Occipital lobe (tissue), 2 donors: Measurements from ENCODE around the gene TMEM38B. TPM values are rescaled to one million over a fixed set of nuclear protein-coding genes. Genes with fewer than 3 reads are reported as not detected.

Experiments used
- DNase-seq: peaks from one replicate; lab custom pipeline; 2025; lab: John Stamatoyannopoulos, UW
- total RNA-seq: library from RNA; depleted of rRNA; stranded (reverse); fragments of >200 nt; gene quantifications from one replicate; pipeline ENCODE4 v1.2.3, GENCODE V29; 2014

Gene TMEM38B
- total RNA-seq = 22.1 TPM

DNA sequence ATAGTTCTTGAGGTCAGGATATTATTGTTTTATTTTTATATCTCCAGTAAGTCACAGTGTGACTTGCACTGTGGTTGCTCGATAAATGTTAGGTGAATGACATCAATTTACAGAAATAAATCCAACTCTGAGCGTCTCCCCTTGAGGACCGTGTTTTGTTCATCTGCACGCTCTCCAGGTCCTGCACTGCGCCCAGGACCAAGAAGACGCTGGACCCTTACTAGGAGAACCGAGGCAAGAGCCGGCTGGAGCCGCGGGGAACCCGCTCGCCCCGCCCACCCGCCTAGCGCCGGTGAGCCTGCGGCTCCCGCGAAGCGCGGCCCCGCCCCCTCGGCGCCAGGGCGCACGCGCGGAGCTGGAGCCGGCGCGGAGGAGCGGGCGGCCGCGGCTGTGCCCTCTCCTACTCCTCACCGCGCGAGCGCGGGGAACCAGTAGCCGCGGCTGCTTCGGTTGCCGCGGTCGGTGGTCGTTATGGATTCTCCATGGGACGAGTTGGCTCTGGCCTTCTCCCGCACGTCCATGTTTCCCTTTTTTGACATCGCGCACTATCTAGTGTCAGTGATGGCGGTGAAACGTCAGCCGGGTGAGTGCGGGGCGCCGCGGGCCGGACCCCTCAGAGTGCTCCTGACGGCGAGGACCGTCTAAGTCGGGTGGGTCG is at the start of gene TMEM38B:
TSS of gene TMEM38B (plus strand) at position 352 of the 658 bp plus-strand sequence. CDS start at position 472, 120 bp downstream.
- peak; percentile 47 for DNase-seq

- no peak for DNase-seq
Observed at GRCh38 chr9:105646879-105647594, 47.3 kb upstream of the TMEM38B start.

GRCh38 chr9:105647595-105648349 is 46.6 kb upstream of the TMEM38B start:
- DNase-seq = no peak

DNA sequence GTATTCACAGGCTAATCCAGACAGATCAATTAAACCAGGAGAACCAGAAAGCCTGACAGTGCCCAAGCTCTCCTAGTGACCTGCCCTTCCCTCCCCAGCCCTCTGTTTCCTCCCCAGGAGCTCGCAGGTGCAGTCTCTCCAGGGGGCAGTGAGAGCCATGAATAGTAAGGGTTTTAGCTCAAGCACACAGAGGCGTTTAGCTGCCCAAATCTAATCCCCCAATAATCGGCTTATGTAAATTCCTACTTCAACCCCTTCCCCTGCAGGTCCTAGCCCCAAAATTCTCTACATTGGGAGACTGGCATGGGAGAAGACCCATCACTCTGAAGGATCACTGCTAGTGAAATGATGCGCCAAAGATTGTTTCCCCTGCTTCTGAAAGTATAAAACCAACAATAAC is 42.5 kb upstream of the TMEM38B start:
- no peak for DNase-seq

DNA sequence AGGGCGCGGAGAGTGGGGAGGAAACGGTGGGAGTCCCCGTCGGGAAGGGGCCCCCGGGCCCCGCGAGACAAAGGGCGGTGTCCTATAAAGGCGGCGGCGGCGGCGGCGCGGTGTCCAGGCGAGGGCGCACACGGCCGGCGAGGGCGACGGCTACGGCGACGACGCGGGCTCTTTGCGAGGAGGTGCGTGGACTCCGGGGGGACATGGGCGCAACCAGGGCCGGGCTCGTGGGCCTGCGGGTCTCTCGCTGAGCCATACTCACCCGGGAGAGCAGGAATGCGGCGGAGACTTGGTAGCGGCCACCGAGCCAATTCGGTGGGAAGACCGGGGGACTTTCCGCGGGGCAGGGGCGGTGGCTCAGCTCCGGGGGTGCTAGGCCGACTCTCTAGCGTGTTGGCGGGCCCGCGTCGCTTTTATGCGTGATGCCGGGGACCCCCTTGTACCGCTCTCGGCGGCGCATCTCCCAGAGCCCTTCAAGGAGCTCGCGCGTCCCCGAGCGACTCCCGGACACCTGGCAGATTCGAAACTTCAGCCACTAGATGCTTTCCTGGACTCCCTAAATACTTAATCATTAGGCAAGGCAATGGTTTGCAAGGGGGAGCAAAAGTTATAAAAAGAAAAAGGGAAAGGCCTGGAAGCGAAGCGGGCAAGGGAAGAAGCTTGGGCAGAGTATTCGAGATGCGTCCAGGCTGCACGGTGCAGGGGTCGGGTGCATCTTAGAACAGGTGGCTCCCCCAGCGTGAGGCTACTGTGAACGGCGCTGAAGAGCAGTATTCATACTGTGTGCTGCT is 38.0 kb upstream of the TMEM38B start:
- DNase-seq = no peak

- no peak for DNase-seq
Observed at GRCh38 chr9:105658351-105658750, 36.0 kb upstream of the TMEM38B start.

DNA sequence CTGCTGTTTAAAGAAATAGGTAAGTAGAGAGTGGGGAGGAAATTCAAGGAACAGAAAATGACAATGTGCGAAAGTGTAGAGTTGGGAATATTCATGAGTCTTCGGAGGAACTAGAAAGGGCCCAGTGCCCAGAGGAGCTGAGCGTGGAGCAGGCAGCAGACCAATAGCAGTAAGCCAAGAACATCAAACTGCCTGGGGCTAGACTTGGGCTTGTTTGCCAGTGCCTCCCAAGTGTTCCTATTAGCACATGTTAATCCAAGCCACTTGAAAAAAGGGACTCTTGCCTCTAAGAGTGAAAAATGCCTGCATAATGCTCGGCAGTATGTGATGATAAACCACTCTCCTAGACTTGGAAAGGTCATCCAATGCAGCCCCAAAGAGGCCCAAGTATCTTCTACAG is 33.3 kb upstream of the TMEM38B start:
- no peak for DNase-seq

DNA sequence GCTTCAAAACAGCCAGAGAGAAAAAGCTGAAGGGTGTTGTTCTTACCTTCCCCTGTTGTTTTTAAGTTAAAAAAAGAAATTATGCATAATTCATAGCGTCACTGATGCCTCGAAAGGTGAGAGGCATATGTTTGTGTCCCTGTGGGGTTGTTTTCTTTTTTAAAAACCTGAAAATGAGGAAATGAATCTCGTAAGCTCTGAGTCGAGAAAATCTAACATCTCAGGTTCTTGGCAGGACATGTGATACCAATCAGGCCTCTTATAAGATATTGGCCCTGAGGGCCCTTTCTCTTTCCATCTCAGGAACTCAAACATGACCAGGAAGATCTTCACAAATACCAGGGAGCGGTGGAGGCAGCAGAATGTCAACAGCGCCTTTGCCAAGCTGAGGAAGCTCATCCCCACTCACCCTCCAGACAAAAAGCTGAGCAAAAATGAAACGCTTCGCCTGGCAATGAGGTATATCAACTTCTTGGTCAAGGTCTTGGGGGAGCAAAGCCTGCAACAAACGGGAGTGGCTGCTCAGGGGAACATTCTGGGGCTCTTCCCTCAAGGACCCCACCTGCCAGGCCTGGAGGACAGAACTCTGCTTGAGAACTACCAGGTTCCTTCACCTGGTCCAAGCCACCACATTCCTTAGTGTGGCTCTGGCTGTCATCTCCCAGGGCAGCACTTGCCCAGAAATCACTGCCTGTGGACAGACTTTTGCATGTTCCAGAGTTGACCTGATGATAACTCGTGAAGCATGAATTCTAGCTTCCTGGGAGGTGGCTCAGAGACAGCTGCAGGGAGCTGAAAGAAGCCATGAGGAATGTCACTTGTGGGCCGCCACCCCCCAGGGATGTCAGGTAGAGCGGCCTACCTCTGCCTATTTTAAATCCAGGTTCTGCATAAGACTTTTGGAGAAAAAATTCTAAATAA is 31.9 kb upstream of the TMEM38B start, which contains the start of gene TAL2:
TSS of gene TAL2 (plus strand) at position 274 of the 921 bp plus-strand sequence. CDS start at position 314, 40 bp downstream.
- no peak for DNase-seq

DNA sequence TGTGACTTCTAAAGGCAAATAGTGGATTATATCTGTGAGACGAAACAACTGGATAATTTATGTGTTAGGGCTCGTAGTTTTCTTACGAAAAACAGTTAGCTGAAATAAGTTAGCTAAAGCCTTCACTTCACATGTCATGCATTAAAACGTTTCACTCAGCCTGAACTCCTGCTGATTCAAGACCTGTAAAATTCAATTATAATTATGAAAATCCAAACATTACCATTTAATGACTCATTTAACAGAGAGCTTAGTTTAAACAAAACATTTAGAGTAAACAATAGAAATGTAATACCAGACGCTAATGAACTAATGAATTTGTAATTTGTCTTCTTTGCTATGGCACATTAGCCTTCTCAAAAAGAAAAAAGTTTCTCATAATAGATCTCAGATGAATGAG is 30.4 kb upstream of the TMEM38B start:
- no peak for DNase-seq

DNA sequence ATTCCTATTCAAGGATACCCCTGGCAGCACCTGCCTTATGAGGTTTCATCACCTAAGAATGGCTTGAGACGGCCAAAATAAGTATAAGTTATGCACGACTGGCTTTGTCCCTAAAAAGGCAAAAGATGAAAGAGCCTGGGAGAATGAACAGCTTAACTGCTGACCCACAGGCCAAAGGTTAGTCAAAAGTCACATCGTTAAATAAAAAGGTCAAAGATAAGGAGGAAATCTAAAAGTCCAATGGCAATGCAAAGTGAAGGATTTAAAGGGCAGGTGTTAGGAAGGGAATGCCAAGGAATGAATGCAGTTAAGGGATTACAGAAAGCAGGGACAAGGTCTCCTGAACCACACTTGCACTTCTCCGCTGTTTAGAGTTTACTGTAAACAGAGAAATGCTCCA is 26.5 kb upstream of the TMEM38B start:
- no peak for DNase-seq

- DNase-seq = no peak
Observed at GRCh38 chr9:105670315-105670714, 24.0 kb upstream of the TMEM38B start.

DNA sequence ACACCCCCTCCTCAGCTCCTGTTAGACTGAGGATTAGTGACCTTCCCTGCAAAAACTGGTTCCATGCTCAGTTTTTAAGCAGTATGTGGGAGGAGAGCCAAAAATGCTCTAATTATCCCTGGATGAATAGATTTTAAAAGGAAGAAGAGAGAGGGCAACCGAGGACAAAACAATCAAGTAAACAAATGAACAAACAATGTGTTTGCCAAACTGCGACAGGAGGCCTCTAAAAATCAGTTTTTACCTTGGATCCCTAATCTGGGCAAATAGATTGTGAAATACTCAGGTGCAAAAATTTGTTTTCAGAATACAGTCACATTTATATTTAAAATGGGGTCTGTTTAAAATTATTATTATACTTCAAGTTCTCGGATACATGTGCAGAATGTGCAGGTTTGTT is 23.6 kb upstream of the TMEM38B start:
- DNase-seq = no peak

DNA sequence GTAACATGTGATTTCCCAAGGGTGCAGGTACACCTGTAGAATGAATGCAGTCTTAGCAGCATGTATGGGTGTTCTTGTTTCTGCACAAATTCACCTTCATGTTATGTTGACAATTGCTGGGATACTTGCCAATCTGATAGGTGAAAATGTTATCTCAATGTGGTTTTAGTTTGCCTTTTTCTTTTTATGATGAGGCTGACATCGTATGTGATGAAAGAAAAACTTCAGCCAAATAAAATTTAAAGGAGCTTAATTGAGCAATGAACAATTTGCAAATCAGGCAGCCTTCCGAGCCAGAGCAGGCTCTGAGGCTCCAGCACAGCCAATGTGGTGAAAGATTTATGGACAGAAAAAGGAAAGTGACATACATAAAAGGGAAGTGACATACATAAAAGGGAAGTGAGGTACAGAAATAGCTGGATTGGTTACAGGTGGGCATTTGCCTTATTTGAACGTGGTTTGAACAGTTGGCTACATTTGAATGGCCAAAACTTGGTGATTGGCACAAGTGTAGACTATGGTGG is 21.6 kb upstream of the TMEM38B start:
- no peak for DNase-seq

DNA sequence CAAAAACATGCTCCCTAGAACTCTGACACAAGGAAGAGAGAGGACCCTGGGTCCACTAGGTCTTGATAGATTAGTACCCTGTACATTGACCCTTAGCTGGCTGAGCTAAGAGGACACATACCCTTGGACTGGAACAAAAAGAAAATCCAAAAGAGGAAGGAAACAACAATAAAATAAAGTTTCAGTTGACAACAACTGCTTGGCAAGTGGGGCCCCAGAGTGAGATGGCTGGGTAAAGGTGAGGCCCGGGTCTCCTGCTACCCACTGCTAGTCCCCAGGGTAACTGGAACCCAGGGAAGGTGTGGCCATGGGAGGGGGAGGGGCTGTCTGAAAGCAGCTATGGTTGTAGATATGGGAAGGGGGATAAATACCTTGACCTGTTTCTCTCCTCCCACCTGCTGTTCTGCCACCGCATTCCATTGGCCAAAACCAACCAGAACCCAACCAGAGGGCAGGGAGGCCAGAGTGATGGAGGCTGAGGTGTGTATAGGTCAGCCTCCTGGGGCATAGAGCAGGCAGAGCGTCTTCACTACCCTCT is 20.4 kb upstream of the TMEM38B start:
- no peak for DNase-seq

- no peak for DNase-seq
Observed at GRCh38 chr9:105676351-105676923, 17.9 kb upstream of the TMEM38B start.

GRCh38 chr9:105678163-105678562 is 16.2 kb upstream of the TMEM38B start:
- no peak for DNase-seq

- DNase-seq = no peak
Observed at GRCh38 chr9:105678781-105679180, 15.6 kb upstream of the TMEM38B start.

DNA sequence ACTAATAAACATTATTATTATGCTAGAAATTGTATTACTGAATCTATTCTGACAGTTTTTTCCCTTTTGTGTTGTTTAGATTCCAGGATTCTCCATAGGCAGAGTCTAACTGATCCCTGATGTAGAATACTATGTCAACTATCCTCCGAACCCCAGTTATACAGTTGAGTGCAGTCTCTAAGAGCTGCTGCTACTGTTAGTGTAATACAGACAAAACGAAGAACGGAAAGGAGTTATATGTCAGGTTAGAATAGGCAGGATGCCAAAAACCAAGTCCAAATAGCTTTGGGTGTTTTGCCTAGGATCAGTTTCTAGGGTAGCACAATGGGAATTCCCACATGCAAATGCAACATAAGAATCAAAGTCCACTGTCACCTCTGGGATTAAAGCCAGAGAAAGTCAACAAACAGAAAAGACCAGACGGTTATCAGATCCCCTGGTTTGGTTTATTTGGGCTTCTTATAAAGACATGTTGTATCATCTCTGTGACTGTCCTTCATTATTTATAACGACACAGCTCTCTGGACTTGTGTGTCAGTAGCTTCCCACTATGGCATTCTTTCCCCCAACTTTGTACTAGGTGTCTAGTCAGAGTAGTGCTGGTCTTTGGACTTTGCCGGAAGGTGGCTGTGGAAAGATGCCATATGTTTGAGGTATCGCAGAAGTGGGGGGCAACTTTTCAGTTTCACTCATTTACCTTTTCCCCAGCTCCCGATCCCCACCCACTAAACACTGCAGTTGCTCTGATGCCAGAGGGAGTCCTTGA is 14.9 kb upstream of the TMEM38B start:
- no peak for DNase-seq

DNA sequence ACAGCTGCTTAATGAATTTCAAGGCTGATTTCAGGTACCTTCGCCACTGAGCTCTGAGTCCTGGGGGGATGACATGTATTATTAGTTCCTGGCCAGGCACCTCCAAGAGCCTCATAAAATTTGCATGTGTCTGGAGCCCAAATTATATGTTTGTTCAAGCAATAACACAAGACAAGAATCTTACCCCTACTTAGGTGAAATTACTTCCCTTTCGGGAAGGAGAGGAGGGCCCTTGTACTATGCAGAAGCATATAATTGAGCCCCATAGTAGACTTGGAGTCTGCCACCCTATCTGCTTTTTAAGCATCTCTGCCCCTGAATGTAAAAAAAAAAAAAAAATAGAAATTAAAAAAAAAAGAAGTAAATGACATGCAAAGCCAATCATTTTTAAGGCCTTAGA is 13.0 kb upstream of the TMEM38B start:
- DNase-seq = no peak
